Natural killer cell (primary cell): Measurements from ENCODE around the gene C22orf23. TPM values are rescaled to one million over a fixed set of nuclear protein-coding genes. Genes with fewer than 3 reads are reported as not detected.

Source experiments
- ATAC-seq, 3 donors: fragments of 150-1000 bp in 2 of 3; fragments of 200-7000 bp in 1 of 3; cut with Tn5 transposase; 1 replicate in 1 of 3; 2 replicates in 2 of 3; pipeline ENCODE4 v1.10.0; 2021; ENCODE audit warnings: mild to moderate bottlenecking in 2 of 3, moderate library complexity in 2 of 3
- DNase-seq, 2 donors: peaks; one replicate each; pipeline versions ENCODE4 v3.0.0 to v3.0.0-alpha.2; 2013 to 2021; ENCODE audit warnings: mixed read lengths in 1 of 2
- H3K27ac ChIP-seq: one replicate; pipeline ENCODE4 v1.5.1; 2013; ENCODE audit warnings: mild to moderate bottlenecking, low read length
- H3K27me3 ChIP-seq: one replicate; pipeline ENCODE4 v1.6.1; 2013; ENCODE audit warnings: low read length; ENCODE audit not compliant: control insufficient read depth, insufficient read depth
- H3K36me3 ChIP-seq: one replicate; pipeline ENCODE4 v1.6.1; 2013; ENCODE audit warnings: low read length; ENCODE audit not compliant: control insufficient read depth, insufficient read depth
- H3K4me1 ChIP-seq: one replicate; pipeline ENCODE4 v1.6.1; 2013; ENCODE audit warnings: low read length; ENCODE audit not compliant: control insufficient read depth, insufficient read depth
- H3K4me3 ChIP-seq: one replicate; pipeline ENCODE4 v1.5.1; 2013; ENCODE audit warnings: low read length
- H3K9me3 ChIP-seq: one replicate; pipeline ENCODE4 v1.6.1; 2013; ENCODE audit warnings: low read length; ENCODE audit not compliant: control insufficient read depth, insufficient read depth
- H3K27ac Mint-ChIP-seq, 2 donors: one replicate each; pipeline ENCODE4 v1.8.0; 2022; ENCODE audit warnings: mild to moderate bottlenecking in 2 of 2, mixed read lengths in 2 of 2, moderate library complexity in 1 of 2
- H3K27me3 Mint-ChIP-seq, 2 donors: one replicate each; pipeline ENCODE4 v1.8.0; 2022; ENCODE audit warnings: low read depth in 2 of 2, mixed read lengths in 2 of 2
- H3K36me3 Mint-ChIP-seq: one replicate; pipeline ENCODE4 v1.8.0; 2022; ENCODE audit warnings: mixed read lengths
- H3K4me1 Mint-ChIP-seq, 2 donors: one replicate each; pipeline ENCODE4 v1.8.0; 2022; ENCODE audit warnings: mixed read lengths in 2 of 2
- H3K4me3 Mint-ChIP-seq: one replicate; pipeline ENCODE4 v1.8.0; 2022; ENCODE audit warnings: mild to moderate bottlenecking, moderate library complexity, mixed read lengths
- H3K9me3 Mint-ChIP-seq, 2 donors: one replicate each; pipeline ENCODE4 v1.8.0; 2022; ENCODE audit warnings: mixed read lengths in 2 of 2
- WGBS: methylation state at CpG from one replicate; pipeline ENCODE4 v1.1.7; 2013; ENCODE audit warnings: missing lambda C conversion rate; ENCODE audit not compliant: insufficient coverage; 5-methylcytosine and 5-hydroxymethylcytosine counted together
- intact Hi-C: fragments of 100-400 bp; cut with micrococcal nuclease; formaldehyde crosslinking; loops from one replicate; pipeline ENCODE4 v1.14.2; 2022
- total RNA-seq, 4 donors: library from RNA; stranded (reverse); fragments of 120-200 nt in 1 of 4; gene quantifications; one replicate each; pipeline versions ENCODE4 v1.2.3 to v1.2.4, GENCODE V29; 2013 to 2022
- TF ChIP-seq, protein P1 (sequence below): fragments of 200-600 bp; IDR thresholded peaks from one replicate; pipeline ENCODE4 v1.8.0; 2022; ENCODE audit warnings: antibody characterized with exemption

C22orf23 gene
- total RNA-seq, 3 donors from 2014 or later (not counting 1 experiment from before 2014, with no cell fraction given): not detected

DNA sequence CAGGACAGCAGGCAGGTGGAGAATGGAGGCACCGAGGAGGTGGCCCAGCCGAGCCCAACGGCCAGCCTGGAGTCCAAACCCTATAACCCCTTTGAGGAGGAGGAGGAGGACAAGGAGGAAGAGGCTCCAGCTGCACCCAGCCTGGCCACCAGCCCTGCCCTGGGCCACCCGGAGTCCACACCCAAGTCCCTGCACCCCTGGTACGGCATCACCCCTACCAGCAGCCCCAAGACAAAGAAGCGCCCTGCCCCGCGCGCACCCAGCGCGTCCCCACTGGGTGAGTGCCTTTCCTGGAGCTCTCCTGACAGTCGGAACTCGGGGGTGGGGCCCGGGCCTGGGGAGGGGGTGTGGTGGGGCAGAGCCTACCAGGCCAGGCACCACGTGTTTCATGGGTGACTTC, 27.6 kb downstream of the C22orf23 start:
- no peaks in the 10 kb centered on the region for H3K36me3 Mint-ChIP-seq
- H3K9me3 Mint-ChIP-seq: no peaks in the 10 kb centered on the region
- Histone ChIP-seq H3K36me3 (peaks cover 44% of the 10 kb centered on the region), H3K9me3 (no peaks in the 10 kb centered on the region), H3K4me3 (no peak overlapping the region), H3K27me3 (no peaks in the 10 kb centered on the region), H3K4me1 (no peaks in the 10 kb centered on the region), H3K27ac (no peak overlapping the region)
- peaks cover 0 to 4% of the 10 kb centered on the region in 2 donors for H3K4me1 Mint-ChIP-seq
- H3K27me3 Mint-ChIP-seq: no peaks in the 10 kb centered on the region
- TF ChIP-seq, protein P1, sequence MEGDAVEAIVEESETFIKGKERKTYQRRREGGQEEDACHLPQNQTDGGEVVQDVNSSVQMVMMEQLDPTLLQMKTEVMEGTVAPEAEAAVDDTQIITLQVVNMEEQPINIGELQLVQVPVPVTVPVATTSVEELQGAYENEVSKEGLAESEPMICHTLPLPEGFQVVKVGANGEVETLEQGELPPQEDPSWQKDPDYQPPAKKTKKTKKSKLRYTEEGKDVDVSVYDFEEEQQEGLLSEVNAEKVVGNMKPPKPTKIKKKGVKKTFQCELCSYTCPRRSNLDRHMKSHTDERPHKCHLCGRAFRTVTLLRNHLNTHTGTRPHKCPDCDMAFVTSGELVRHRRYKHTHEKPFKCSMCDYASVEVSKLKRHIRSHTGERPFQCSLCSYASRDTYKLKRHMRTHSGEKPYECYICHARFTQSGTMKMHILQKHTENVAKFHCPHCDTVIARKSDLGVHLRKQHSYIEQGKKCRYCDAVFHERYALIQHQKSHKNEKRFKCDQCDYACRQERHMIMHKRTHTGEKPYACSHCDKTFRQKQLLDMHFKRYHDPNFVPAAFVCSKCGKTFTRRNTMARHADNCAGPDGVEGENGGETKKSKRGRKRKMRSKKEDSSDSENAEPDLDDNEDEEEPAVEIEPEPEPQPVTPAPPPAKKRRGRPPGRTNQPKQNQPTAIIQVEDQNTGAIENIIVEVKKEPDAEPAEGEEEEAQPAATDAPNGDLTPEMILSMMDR: no peak
- DNase-seq (no peak), ATAC-seq (no peak)
- intact Hi-C loops: no loop called here
- H3K4me3 Mint-ChIP-seq: no peak overlapping the region
- H3K27ac Mint-ChIP-seq: no peak overlapping the region
- WGBS: 96% methylated on average over 14 of the region's 15 CpGs

DNA sequence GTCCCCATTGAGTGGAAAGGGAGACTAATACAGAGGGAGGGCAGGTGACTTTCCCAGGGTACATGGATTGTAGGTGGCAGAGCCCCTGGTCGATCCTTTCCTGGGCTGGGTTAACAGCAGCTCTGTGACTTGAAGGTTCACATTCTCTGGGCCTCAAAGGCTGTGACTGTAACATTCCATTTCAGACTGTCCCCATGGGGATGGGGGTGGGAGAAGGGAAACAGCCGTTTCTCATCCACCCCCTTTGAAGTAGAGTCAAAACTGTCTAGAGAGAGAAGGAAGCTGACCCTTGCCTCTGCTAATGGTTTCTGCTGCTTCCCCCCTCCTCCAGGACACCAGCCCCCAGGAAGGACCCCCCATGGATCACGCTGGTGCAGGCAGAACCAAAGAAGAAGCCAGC, 28.1 kb downstream of the C22orf23 start:
- intact Hi-C loops: no loop called here
- no peak overlapping the region for H3K27ac Mint-ChIP-seq

DNA sequence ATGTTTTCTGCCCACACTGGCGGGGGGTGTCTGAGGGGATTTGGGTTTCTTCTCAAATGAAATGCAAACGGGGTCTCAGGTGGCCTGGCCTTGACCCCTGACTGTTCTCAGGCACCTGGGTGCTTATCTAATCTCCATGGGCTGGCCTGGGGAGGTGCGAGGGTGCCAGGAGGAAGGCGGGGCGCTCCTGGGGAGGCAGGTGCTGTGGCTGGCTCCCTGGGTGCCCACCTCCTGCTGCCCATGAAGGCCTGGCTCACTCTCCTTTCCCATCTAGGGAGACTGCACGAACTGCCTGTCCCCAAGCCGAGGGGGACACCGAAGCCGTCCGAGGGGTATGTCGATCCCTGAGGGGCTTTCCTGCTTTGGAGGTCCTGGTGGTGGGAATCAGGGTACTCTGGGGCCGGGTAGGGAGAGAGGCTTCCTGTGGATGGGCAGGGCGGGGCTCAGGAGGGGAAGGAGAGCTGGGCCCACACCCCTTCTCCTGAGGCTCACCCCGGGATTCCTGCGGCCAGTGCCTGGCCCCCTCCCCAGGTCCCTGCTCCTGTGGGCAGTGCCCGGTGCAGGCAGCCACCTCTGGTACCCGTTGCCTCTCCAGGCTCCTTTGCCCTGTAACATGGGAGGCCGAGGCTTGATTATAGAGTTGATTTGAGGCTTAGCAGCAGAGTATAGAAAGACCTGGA, 28.9 kb downstream of the C22orf23 start:
- Mint-ChIP-seq H3K4me3 (no peak overlapping the region), H3K27ac (no peak overlapping the region), H3K27me3 (no peaks in the 10 kb centered on the region), H3K36me3 (no peaks in the 10 kb centered on the region), H3K9me3 (no peaks in the 10 kb centered on the region), H3K4me1 (peaks cover 6% of the 10 kb centered on the region in 2 donors)
- peaks cover 5% of the 10 kb centered on the region for H3K4me1 ChIP-seq
- H3K36me3 ChIP-seq: peaks cover 44% of the 10 kb centered on the region
- H3K27ac ChIP-seq: no peak overlapping the region
- DNase-seq (no peak), ATAC-seq (no peak)
- TF ChIP-seq, protein P1: no peak
- intact Hi-C loops: no loop called here
- no peaks in the 10 kb centered on the region for H3K27me3 ChIP-seq
- WGBS: 94% methylated on average over 18 of the region's 18 CpGs
- no peaks in the 10 kb centered on the region for H3K9me3 ChIP-seq
- H3K4me3 ChIP-seq: no peak overlapping the region

More for the DNA sequence above, 28.1 kb downstream of the C22orf23 start:
- peaks cover 44% of the 10 kb centered on the region for H3K36me3 ChIP-seq
- no peaks in the 10 kb centered on the region for H3K36me3 Mint-ChIP-seq
- no peaks in the 10 kb centered on the region for H3K27me3 ChIP-seq
- no peaks in the 10 kb centered on the region for H3K9me3 ChIP-seq
- H3K27ac ChIP-seq: no peak overlapping the region
- 89% methylated on average over 1 of the region's 3 CpGs for WGBS
- DNase-seq (no peak), ATAC-seq (no peak)
- H3K27me3 Mint-ChIP-seq: no peaks in the 10 kb centered on the region
- peaks cover 1% of the 10 kb centered on the region for H3K4me1 ChIP-seq
- H3K4me3 Mint-ChIP-seq: no peak overlapping the region
- no peak overlapping the region for H3K4me3 ChIP-seq
- peaks cover under 1 to 1% of the 10 kb centered on the region in 2 donors for H3K4me1 Mint-ChIP-seq
- TF ChIP-seq, protein P1: no peak
- no peaks in the 10 kb centered on the region for H3K9me3 Mint-ChIP-seq

DNA sequence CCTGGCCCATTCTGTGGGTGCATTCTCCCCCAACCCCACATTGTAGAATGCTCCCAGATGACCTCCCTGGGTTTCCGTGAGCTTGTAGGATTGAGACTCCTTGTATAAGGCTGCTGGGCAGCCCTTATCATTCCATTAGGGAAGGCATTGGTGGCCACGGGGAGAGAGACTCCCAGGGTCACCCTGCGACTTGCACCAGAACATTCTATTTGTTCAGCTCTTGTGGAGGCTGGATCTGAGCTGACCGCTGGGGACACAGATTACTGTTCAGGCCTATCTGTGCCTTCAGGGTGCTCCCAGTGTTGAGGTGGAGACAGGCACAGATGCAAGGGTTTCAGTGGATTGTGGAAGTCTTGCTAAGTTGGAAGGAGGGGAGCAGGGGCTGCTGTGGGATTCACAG, 29.5 kb downstream of the C22orf23 start:
- no peaks in the 10 kb centered on the region for H3K36me3 Mint-ChIP-seq
- Histone ChIP-seq H3K27ac (no peak overlapping the region), H3K4me1 (peaks cover 5% of the 10 kb centered on the region), H3K4me3 (no peak overlapping the region), H3K9me3 (no peaks in the 10 kb centered on the region), H3K27me3 (no peaks in the 10 kb centered on the region), H3K36me3 (peaks cover 45% of the 10 kb centered on the region)
- intact Hi-C loops: no loop called here
- TF ChIP-seq, protein P1: no peak
- WGBS: 98% methylated on average over 4 of the region's 4 CpGs
- peaks cover 6% of the 10 kb centered on the region in 2 donors for H3K4me1 Mint-ChIP-seq
- no peaks in the 10 kb centered on the region for H3K9me3 Mint-ChIP-seq
- no peak overlapping the region for H3K4me3 Mint-ChIP-seq
- DNase-seq: no peak
- ATAC-seq: no peak
- no peak overlapping the region for H3K27ac Mint-ChIP-seq
- H3K27me3 Mint-ChIP-seq: no peaks in the 10 kb centered on the region
